Adrenal gland (tissue), 12 donors: ENCODE measurements around the gene FOXS1. TPM values are rescaled to one million over a fixed set of nuclear protein-coding genes. Genes with fewer than 3 reads are reported as not detected.
A peak's percentile ranks its signal among the peaks of the same experiment; 100 is the strongest.

Experiments used
- DNase-seq, 7 donors: peaks; one replicate each; pipeline ENCODE4 v3.0.0-alpha.2; 2019 to 2020
- H3K27ac ChIP-seq, 5 donors: fragments of 200-600 bp; sonication (generic) in 4 of 5; 1 replicate in 3 of 5; 2 replicates in 2 of 5; pipeline versions ENCODE4 v1.5.1 to v1.8.0; 2016 to 2020; ENCODE audit warnings: mild to moderate bottlenecking in 1 of 5
- H3K27me3 ChIP-seq: fragments of 200-600 bp; 2 replicates; pipeline ENCODE4 v1.8.0; 2021
- H3K36me3 ChIP-seq, 2 donors: fragments of 200-600 bp; replicated peaks in 1 of 2; 1 replicate in 1 of 2; 2 replicates in 1 of 2; pipeline versions ENCODE4 v1.5.1 to v1.8.0; 2018 to 2022
- H3K4me1 ChIP-seq, 2 donors: fragments of 200-600 bp; replicated peaks in 1 of 2; 1 replicate in 1 of 2; 2 replicates in 1 of 2; pipeline versions ENCODE4 v1.5.1 to v1.8.0; 2018 to 2021
- H3K4me3 ChIP-seq, 4 donors: fragments of 200-600 bp; sonication (generic) in 3 of 4; one replicate each; pipeline ENCODE4 v1.5.1; 2016 to 2018
- H3K9me3 ChIP-seq, 3 donors: fragments of 200-600 bp; sonication (generic) in 1 of 3; replicated peaks in 1 of 3; 1 replicate in 2 of 3; 2 replicates in 1 of 3; pipeline versions ENCODE4 v1.5.1 to v1.8.0; 2016 to 2021
- CTCF ChIP-seq, 6 experiments: fragments of 450-650 bp in 4 of 6; fragments of 200-600 bp in 2 of 6; sonication (generic) in 1 of 6; IDR thresholded peaks; 1 replicate in 5 of 6; 2 replicates in 1 of 6; pipeline versions ENCODE4 v1.5.1 to v1.8.0; 2016 to 2021; ENCODE audit warnings: antibody characterized with exemption in 6 of 6, mild to moderate bottlenecking in 2 of 6, moderate library complexity in 1 of 6
- POLR2A ChIP-seq, 2 donors: fragments of 450-650 bp; IDR thresholded peaks; one replicate each; pipeline ENCODE4 v1.6.1; 2017; ENCODE audit warnings: antibody characterized with exemption in 2 of 2, mild to moderate bottlenecking in 2 of 2, moderate library complexity in 1 of 2
- WGBS, 4 donors: extraction: QIAGEN DNeasy Blood & Tissue Kit in 2 of 4; methylation state at CpG; one replicate each; pipeline versions ENCODE4 v1.1.5 to v1.1.7; 2013 to 2017; 5-methylcytosine and 5-hydroxymethylcytosine counted together
- intact Hi-C, 2 donors: fragments of 100-400 bp; cut with DNase I; formaldehyde crosslinking; loops; one replicate each; pipeline versions ENCODE4 v1.14.1 to v1.15.0; 2022 to 2023
- polyA plus RNA-seq, 3 donors: library from polyadenylated mRNA; stranded (reverse); fragments of 200-250 nt in 2 of 3; fragments of 350-450 nt in 1 of 3; fragmentation: Illumina TruSeq in 1 of 3; extraction: RNeasy Lipid Tissue Mini Kit (QIAGEN cat#74804) in 1 of 3; gene quantifications; one replicate each; pipeline ENCODE4 v1.2.3, GENCODE V29; 2013 to 2014
- total RNA-seq, 9 donors: library from RNA; depleted of rRNA in 4 of 9; stranded (reverse); fragments of >200 nt in 4 of 9; fragments of 120-200 nt in 1 of 9; fragmentation: NEBNext Ultra II Directional in 1 of 9; extraction: Animal tissue kit (Norgen Biotek cat#: 25700) in 1 of 9; gene quantifications; one replicate each; pipeline versions ENCODE4 v1.1.0 to v1.2.4, GENCODE V29; 2013 to 2023
- donor health status: healthy with polysubstance abuse.
- donor health status: Bipolar disorder and iron deficiency.
- donor health status: DM: yes; HTN: yes; CAD: no.
- donor health status: DM: no; HTN: no; CAD: no.
- donor health status: DM: no; HTN: no; CAD: no.
- donor health status: DM: yes; HTN: yes; CAD: no.

Gene FOXS1
- total and polyA plus RNA-seq, 12 donors, result 0.22 to 6.0 (median 2.0) TPM

DNA sequence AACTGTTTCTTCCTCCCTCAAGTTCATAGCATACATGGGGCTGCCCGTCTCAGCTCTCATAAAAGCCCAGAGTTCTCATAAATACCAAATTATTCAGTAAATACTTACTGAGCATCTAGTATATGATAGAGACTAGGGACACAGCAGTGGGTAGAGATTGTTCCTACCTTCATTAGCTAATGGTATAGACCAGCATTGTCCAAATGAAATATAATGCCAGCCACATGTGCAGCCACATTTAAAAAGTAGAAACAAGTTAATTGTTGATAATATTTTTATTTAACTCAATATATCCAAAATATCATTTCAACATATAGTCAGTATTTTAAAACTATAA, 26.2 kb upstream of the FOXS1 start:
- intact Hi-C loops, result no loop called here
- no peaks in the 10 kb centered on the region for H3K36me3 ChIP-seq
- H3K27me3 ChIP-seq, result no peaks in the 10 kb centered on the region
- no peaks in the 10 kb centered on the region for H3K9me3 ChIP-seq
- H3K4me1 ChIP-seq, result peaks cover 8 to 14% of the 10 kb centered on the region in 2 donors
- no peak overlapping the region for H3K27ac ChIP-seq
- no peak for TF ChIP-seq CTCF (IDR thresholded peaks at IDR 0.05)
- TF ChIP-seq POLR2A (IDR thresholded peaks at IDR 0.05), result no peak
- WGBS, 4 donors, result 98 to 100% (median 100%) methylated on average over 1 of the region's 1 CpG
- no peak for DNase-seq
- H3K4me3 ChIP-seq, result no peak overlapping the region

DNA sequence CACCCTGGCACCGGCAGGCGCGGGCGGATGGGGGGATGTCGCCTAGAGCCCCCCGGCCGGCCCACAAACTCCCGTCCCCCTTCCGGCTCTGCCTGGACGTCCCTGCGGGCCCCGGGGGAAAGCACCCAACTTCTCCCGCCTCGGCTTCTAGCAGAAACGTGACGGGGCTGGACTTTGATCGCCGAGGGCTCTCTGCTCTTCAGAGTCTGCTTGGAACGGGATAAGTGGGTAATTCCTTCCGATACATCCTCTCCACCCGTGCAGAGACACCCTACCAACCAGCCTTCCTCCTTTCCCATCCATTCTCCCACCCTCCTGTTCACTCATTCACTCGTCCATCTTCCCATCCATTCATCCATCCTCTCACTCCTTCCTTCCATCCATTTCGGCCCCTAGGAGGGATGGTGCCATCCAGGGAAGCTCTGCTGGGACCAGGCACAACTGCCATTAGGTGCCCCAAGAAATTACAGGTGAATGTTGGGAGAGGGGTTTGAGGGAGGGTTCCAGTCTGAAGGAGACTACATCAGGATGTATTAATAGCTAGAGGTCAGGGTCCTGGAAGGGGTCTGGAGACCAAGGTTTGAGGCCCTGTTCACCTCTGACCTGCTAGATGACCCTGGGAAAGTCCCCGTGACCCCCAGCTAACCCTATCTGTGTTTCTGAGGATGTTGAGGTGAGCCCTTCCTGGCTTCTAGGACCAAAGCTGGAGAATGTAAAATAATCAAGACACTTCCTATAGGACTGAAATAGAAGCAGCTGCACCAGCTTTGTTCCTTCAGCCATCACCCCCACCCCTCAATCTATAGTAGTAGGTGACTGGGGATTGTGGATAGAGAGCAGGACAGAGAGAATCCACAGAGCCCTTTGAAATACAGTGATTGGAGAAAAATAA, 25.6 kb upstream of the FOXS1 start:
- H3K27me3 ChIP-seq, result no peaks in the 10 kb centered on the region
- peaks cover 8 to 14% of the 10 kb centered on the region in 2 donors for H3K4me1 ChIP-seq
- DNase-seq, result peak in 3 of 7 donors; percentile 19 to 38 (median 31)
- no peaks in the 10 kb centered on the region for H3K9me3 ChIP-seq
- peak overlapping the region in 2 of 4 donors; percentile 92 to 97 for H3K4me3 ChIP-seq
- H3K27ac ChIP-seq, result peak overlapping the region in 3 of 5 donors; percentile 64 to 82 (median 72)
- intact Hi-C loops, result no loop called here
- 8 to 19% (median 8%) methylated on average over 9 to 24 of the region's 24 CpGs for WGBS, 4 donors
- H3K36me3 ChIP-seq, result no peaks in the 10 kb centered on the region
- TF ChIP-seq CTCF (IDR thresholded peaks at IDR 0.05) (no peak), POLR2A (IDR thresholded peaks at IDR 0.05) (no peak)

DNA sequence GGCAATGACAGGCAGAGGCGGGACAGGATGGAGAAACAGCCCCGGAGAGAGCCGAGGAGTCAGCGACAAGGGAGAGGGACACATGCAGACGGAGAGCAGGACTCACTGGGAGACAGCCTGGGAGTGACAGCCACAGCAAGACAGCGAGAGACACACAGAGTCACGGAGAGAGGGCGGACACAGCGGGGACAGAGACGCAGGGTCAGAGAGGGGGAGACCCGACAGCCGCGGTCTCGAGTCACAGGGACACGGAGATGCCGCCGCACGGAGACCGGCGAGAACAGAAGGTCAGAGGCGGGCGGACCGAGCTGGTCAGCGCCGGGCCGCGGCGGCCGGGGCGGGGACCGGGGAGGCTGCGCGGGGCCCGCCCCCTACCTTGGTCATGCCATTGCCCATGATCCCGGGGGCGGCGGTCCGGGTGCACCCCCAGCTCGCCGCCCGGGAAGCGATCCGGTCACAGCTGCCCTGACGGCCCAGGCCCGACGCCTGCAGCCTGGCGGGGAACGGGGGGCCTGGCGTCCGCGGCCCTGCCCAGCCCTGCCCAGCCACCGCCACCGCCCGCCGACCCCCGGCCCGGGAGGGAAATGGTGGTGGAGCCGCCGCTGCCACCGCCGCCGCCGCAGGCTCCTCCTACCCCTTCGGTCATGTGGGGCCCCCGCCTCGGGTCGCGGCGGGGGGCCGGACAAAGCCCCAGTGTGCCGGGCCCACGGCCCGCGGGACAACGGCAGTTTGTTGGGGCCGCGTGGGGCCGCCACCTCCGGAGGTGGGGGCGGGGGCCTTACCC, 24.7 kb upstream of the FOXS1 start, which contains the start of the genes DUSP15 and TTLL9:
TSS of gene DUSP15 (minus strand) at position 586 of the 784 bp plus-strand sequence. CDS start at position 396, 190 bp downstream.
TSS of gene TTLL9 (plus strand) at position 693 of the 784 bp plus-strand sequence. CDS start 493 bp downstream, outside the sequence.
- TF ChIP-seq CTCF (IDR thresholded peaks at IDR 0.05) (no peak), POLR2A (IDR thresholded peaks at IDR 0.05) (peak in 1 of 2 donors; percentile 10)
- intact Hi-C loops, result no loop called here
- peak; percentile 40 to 70 (median 62) for DNase-seq
- H3K27ac ChIP-seq, result peak within 1 kb of the TSS in 3 of 5 donors; percentile 64 to 82 (median 72)
- peak within 1 kb of the TSS; percentile 28 to 97 (median 68) for H3K4me3 ChIP-seq
- 1 to 2% (median 1%) methylated on average over 27 to 80 of the region's 80 CpGs for whole genome bisulfite sequencing, 4 donors
- no peaks in the 10 kb centered on the region for H3K36me3 ChIP-seq
- H3K4me1 ChIP-seq, result peaks cover 8 to 14% of the 10 kb centered on the region in 2 donors
- no peaks in the 10 kb centered on the region for H3K9me3 ChIP-seq
- no peaks in the 10 kb centered on the region for H3K27me3 ChIP-seq

DNA sequence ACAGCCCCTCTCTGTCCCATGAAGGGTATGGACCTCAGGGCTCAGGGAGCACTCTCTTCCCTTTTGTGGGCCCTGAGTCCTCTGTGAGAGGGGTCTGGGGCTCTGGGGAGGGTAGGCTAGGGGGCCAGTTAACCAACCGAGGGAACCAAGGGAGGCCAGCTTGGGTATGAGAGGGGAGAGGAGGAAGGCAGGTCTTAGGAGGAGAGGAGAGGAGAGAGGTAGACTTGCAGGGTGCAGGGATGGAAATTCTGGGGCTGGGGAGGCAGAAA, 24.2 kb upstream of the FOXS1 start:
- Histone ChIP-seq H3K4me3 (peak overlapping the region in 3 of 4 donors; percentile 43 to 97 (median 92)), H3K4me1 (peaks cover 8 to 14% of the 10 kb centered on the region in 2 donors), H3K9me3 (no peaks in the 10 kb centered on the region), H3K27me3 (no peaks in the 10 kb centered on the region), H3K27ac (peak overlapping the region in 3 of 5 donors; percentile 64 to 82 (median 72)), H3K36me3 (no peaks in the 10 kb centered on the region)
- intact Hi-C loops, result no loop called here
- no peak for DNase-seq
- TF ChIP-seq POLR2A (IDR thresholded peaks at IDR 0.05) (no peak), CTCF (IDR thresholded peaks at IDR 0.05) (no peak)
- WGBS, 4 donors, result 8 to 18% (median 9%) methylated on average over 1 of the region's 1 CpG
